ENCODE measurements around the gene AFF3.

AFF3 gene

DNA sequence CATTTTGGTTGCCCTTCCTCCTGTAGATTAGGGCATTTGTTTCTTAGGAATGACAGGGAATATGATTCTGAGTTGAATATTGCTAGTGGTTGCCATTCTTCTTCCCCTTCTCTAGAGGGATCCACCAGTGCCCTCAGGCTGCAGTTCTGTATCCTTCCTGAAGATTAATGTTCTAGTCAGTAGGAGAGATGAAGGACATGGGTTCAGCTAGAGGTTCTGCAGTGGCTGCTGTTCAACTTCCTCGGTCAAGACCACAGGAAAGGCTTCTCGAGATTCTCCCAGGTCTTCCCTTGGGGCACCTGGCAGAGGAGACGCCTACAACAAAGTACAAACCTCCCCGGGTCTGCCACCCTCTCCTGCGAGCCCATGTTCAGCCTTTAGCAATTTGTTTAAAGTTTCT lies 325.5 kb downstream of the AFF3 start:
- no peak for DNase-seq

DNA sequence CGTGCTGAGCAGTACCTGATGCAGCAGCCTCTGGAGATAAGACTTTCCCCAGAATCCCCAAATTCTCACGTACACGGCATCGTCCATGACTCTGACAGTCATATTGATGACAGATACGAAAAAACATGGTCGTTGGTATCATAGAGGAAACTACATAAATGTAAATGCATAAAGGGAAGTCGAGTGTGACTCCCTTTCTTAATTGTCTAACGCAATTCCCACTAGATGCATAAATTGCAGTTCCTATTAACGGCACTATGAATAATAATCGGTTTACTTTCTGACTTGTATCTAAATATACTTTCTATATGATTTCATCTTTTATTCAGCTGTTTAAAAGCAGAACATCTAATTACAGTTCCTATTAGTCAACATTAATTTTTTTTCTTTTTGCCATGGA lies 330.0 kb downstream of the AFF3 start:
- no peak for DNase-seq

DNA sequence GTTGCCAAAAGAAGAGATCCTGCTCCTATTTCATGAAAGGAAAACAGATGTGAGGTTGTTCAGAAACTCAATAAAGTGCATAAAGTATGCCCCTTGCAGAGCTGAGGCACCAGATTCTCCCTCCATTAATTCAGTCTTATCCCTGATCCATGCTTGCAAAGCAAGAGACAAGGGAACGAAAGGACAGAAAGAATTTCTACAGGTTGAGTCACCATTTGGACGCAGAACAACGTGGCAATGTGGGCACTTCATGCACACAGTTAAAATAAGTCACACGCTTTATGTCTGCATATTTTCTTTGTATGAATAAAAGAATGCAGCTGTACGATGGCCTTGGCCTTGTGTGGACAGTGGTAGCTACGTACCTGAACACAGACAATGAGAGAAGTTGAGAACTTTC lies 330.8 kb downstream of the AFF3 start:
- DNase-seq: no peak

DNA sequence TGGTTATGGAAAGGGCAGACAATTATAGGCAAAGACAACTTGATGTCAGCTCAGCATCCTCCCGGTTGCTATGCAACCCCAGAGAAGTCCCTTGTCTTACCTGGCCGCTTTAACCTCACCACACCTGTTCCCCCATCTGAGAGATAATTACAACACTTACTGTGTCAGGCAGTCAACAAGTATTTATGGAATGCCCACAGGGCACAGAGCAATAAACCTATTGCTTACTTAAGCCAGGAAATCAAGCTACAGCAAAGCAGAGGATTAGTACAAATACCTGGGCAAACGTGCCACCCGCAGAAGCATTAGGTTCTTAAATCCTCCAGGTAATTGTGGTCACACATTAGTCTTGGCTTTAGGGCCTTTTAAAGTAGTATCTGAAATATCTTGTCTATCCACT lies 332.2 kb downstream of the AFF3 start:
- DNase-seq: no peak

DNA sequence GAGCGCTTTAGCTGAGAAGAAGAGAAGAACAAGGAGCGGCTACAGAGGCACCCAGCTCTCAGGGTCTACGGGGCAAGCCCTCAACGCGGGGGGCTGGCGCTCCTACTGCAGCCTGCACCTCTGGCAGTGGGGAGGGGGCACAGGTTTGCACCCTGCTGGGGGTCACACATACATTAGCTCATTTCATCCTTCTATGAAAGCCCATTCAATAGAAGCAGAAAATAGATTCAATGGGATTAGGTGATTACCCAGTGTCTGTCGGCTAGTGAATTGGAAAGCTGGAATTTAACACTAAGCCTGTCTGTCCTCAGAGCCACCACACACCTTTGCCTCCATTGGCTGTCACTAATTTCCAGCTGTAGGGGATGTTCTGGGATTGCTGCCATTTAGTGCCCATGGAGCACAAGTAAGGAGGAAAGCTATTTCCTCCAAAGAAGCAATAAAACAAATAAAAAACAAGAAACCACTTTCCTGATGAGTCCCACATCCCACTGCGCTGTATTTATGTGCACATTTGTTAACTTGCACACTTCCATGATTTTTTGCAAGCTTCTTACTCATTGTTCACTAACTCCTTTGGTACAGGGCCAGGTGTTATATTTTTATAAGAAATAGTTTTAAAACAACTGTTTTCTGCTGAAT lies 333.0 kb downstream of the AFF3 start:
- no peak for DNase-seq

DNA sequence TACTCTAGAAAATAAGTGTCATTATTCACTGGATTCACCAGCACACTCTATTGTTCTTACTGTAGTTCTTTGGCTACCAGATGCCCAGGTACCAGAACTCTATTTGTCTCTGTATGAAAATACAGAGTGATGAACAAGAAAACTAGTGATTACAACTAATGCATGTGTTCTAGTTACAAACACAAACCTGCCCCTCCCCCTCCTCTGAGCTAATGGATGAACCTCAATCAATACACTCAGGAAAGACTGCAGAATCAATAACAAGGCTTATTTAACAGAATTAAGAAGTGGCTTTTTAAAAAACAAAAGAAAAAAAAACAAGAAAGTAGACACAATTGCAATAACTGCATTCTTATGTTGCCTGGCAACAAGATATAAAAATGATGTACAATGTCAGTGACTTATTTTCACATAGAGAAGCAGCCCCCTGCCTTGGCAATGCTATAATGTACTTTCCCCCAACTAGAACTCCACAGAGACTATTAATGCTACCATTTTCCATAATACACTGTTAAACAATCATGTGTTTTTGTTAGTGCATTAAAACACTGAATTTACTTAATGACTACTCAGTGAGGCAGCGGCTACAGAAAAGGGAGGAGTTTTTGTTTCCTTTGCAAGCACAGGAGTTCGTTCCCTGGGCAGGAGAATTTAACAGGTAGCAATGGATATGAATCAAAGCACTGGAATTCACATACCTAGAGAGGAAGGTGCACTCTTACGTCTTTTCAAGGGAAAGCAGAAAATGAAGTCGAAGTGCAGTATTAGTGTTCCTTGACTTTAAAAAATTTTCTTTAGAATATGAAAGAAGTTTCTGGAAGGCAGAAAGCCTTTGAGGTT lies 333.8 kb downstream of the AFF3 start:
- DNase-seq: no peak

DNA sequence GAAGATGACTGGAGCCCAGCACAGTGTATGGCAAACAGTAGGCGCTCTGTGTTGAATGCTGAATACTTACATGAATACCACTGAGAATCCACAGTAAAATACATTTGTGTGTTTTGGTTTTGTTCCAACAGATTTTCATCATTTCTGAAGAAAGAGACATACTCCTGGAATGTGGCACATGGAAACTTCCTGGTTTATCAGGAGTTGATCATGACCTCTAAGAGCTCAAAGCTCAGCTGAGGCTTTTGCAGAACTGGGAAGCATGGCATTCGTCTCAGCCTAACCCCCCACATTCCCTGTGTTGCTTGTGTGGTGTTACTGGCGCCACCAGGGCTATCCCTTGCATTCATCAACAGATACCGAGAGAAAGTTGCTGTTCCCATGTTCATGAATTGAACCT lies 335.6 kb downstream of the AFF3 start:
- no peak for DNase-seq

DNA sequence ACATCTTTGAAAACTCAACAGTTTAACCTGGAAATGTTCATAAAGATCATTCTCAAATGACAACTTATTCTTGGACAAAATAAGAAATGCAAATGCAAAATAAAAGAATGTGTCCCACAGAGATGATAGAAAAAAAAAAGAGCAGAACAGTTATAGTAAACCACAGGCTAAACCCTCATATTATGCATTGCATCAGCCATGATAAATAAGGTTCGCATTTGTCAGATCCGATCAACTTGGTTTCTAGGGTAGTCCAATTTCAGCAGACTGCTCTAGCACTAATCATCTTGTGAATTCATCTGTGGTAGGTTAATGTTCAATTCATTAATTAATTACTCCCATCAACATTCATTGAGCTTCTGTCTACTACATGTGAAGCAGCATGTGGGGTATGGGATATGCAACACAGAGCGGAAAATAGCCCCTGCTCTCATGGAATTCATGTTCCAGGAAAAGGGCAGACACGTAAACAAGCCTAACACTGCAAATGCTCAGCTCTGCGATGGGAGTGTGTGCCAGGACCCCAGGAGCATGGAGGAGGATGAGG lies 336.4 kb downstream of the AFF3 start:
- no peak for DNase-seq

DNA sequence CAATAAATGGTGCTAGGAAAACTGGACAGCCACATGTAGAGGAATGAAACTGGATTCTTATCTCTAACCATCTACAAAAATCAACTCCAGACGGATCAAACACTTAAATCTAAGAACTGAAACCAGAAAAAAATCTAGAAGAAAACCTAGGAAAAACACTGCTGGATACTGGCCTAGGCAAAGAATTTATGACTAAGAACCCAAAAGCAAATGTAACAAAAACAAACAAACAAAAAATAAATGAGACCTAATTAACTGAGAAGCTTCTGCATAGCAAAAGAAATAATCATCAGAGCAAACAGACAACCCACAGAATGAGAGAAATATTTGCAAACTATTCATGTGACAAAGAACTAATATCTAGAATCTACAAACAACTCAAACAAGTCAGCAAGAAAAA lies 338.5 kb downstream of the AFF3 start:
- no peak for DNase-seq

DNA sequence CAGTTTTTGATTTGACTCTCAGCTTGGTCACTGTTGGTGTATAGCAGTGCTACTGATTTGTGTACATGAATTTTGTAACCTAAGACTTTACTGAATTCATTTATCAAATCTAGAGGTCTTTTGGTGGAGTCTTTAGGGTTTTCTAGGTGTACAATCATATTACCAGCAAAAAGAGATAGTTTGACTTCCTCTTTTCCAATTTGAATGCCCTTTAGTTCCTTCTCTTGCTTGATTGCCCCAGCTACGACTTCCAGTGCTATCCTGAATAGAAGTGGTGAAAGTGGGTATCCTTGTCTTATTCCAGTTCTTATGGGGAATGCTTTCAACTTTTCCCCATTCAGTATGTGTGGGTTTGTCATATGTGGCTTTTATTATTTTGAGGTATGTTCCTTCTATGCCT lies 339.7 kb downstream of the AFF3 start:
- no peak for DNase-seq

DNA sequence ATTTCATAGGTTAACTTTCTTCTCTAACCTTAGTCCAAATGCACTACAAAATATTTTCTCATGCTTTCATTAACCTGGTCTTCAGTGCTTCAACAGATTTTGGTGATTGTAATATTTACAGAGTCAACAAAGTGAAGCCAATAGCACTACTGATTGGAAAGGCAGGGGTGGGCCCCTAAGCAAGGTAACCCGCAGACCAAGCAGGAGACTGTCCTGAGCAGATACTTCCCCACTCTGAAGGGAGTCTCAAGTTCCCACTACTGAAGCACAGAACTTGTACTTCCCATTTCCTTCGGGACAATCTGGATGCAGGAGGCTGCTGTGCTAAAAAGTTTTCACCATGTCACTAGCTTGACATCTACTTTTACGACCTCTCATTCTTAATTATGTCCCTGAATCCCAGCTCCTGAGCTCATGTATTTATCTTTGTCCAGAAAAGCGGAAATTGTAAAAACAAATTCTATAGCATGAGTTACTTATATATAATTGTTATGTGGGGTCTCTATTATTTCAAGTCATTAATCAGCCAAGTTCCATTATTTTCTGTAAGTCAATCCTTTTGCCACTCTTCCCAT lies 341.0 kb downstream of the AFF3 start:
- no peak for DNase-seq

DNA sequence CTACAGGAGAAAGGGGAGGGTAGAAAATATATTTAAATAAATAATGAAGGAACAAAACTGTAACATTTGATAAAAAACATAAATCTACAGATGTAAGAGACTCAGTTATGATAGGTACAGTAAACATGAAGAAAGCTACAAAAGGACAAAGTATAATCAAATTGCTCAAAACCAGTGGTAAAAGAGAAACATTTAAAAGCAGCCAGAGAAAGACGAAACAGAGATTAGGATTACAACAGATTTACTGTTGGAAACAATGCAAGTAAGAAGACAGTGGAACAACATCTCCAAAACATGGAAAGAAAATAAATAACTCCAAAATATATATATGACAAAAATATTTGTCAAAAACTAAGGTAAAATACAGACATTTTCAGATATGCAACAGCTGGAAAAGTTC lies 344.9 kb downstream of the AFF3 start:
- DNase-seq: no peak

DNA sequence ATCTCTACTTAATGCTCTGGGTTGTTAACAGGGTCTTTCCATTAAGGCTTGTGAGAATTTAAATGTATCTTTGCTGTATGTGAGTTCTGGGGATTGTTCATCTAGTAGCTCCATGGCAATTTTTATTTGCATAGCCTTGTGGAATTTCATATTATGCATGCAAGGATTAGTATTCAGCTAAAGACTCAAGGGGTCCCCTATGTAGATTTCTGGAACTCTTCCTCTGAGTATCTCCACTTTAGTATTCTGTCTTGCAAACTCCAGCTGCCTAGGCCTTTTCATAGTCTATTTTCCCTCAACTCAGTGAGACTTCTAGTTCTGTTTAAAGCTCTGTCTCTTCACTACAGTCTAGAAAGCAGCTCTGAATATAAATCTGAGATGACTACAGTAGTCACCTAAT lies 348.0 kb downstream of the AFF3 start:
- DNase-seq: no peak

DNA sequence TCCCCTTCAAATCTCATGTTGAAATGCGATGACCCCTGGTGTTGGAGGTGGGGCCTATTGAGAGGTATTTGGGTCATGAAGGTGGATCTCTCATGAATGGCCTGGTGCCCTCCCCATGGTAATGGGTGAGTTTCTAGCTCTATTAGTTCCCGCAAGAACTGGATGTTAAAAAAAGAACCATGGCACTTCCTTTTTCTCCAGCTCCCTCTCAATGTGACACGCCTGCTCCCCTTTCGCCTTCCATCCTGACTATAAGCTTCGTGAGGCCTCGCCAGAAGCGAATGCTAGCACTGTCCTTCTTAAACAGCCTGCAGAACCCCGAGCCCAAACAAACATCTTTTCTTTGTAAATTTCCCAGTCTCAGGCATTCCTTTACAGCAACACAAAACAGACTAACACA lies 349.4 kb downstream of the AFF3 start:
- no peak for DNase-seq

DNA sequence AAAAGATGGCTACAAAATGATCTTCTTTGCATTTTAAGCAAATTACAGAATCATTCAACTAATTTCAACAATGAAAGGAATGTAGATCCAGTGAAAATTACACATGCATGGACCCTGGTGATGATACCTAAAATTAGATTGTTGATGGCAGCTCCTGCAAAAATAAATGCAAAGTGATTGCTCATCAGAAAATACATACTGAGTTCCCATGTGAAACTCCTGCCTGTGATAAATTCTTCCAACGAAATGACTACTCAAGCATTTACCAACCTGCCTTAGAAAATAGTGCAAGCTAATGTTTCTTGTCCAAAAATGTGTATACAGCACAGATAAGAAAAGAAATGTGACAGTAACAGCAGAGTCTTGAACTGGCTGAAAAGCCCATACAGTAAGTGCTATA lies 352.5 kb downstream of the AFF3 start:
- DNase-seq: no peak

DNA sequence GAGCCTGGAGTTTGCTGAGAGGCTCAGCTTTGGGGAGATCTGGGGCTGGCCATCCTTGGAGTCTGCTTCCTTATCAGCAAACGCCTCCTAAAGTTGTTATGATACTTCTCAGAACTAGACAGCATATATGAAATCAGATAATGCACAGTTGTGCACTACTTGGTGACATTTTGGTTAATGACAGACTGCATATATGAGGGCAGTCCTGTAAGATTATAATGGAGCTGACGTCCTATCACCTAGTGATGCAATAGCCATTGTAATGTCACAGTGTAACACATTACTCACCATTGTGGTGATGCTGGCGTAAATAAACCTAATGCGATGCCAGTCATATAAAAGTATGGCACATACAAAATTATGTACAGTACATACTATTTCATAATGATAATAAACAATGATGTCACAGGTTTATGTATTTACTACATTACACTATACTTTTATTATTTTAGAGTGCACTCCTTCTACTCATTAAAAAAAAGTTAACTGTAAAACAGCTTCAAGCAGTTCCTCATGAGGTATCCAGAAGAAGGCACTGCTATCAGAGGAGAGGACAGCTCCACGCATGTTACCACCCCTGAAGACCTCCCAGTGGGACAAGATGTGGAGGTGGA lies 354.5 kb downstream of the AFF3 start:
- DNase-seq: no peak

DNA sequence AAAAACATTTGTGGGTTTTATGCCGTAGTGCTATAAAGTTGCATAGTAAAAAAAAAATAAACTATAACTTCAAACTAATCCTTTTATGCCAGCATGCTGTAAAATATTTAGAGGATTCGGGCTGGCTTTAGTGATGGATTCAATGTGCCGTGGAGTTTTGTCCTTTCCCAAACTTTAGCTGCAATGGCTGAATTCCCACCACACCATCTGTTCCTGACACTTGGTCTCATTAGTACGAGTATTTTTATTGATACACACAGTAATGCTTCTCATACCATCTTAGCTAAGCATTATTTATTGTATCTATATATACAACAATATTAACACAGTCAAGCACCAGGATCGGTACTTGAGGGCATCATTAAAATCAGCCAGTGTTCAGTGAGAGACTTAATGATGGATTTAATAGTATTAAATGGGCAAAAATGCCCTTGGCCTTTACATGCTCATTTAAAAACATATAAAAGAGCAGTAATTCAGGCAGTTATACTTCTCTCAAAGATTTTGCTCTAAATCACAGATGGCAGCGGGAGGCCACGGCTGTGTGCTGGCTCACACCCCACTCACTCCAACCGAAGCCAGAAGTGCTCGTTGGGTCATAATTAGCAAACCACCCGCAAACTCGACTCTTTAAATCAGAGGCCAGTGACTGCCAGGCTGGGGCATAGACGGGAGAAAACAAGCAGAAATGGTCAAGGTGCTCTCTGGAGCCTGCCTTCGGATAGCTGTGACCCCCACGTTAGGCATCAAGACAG lies 355.6 kb downstream of the AFF3 start:
- DNase-seq: no peak

DNA sequence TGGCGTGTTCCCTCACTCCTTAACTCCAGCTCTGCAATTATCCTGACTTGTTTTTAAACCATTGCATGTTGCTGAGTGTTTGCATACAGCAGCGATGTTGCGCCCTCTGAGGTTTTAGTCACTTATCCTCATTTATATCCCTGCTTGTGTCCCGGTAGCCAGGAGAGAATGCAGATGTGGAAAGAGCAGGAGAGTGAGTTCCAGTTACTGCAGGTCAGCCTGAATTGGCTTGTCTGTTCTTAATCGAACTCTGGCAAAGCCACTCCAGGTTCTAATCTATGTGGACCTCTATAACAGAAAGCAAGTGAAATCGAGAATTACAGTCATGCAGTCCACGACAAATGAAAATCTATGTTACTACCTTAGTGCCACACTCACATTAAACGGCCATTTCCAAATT lies 357.4 kb downstream of the AFF3 start:
- no peak for DNase-seq

DNA sequence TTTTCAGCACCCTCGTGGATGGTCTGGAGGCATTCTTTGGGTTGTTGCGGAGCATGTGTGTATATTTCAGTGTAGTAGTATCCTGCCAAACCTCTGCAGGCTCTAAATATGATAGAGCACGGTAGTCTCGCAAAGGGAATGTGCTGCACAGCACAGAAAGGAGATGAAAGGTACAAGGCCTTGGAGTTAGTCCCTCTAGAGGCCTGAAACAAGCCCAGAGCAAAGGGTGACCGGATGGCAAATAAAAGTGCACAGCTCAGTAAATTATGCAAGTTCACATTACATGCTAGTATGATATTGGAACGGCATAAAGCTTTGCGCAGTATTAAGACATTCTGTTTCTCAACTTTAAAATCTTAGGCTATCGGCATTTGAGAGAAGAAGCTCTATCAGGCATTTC lies 358.1 kb downstream of the AFF3 start:
- DNase-seq: no peak

DNA sequence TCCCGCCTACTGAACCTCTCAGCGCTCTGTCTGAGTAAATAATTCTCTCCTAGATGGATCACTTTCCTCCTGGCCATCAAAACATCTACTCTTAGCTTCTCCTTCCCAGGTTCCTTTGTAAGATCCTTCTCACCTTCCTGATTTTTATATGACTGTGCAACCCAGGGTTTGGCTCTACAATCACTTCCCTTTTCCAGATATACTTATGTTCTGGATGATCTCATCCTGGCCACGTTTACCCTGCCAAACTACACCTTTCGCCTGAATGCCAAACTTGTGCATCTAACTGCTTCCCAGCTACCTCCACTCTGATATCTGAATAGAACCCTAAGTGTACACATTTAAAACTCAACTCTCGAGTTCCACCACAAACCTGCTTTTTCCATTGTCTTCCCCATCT lies 362.1 kb downstream of the AFF3 start:
- no peak for DNase-seq

DNA sequence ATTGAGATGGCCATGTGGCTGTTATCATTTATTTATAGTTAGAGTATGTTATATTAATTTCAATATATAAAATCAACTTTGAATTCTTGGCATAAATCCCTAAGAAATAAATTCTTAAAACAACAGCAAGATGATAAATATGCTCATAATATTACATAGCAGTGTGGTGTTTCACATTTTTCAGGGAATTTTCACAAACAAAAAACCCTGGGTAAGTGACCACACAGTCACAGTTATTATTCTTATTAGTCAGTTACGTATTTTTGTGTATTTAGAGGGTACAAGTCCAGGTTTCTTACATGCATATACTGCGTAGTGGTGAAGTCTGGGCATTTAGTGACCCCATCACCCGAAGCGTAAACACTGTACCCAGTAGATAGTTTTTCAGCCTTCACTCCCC lies 363.1 kb downstream of the AFF3 start:
- no peak for DNase-seq

DNA sequence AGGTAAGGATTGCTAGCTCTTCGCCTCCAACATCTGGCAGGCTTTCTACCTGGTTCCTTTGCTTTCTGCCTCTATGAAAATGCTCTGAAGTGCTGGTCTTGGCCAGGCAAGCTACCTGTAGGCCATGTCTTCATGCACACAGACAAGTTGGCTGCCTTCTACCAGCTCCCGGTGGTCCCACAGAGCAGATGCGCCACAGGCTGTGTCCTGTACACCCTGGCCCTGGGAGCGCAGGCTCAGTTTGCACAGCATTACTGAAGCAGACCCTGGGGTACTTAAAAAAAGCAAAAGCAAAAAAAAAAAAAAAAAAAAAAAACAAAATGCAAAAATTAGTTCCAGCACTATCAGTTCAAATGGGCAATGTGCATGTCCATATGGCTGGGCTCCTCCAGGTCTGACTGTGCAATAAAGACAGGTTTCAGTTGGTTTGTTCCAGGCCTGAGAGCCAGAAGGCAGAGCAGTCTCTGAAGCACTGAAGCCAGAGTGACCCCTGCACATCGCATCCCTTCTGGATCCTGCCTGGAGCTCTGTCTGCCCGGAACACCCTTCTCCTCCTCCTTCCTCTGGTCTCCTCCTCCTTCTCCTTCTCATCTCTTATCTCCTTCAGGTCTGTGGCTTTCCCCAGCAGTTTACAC lies 364.6 kb downstream of the AFF3 start:
- no peak for DNase-seq
